ENCODE measurements around the gene NOB1. TPM values are rescaled to one million over a fixed set of nuclear protein-coding genes. Genes with fewer than 3 reads are reported as not detected.

Gene NOB1
- total RNA-seq, 1 experiment from 2014 or later = 101 TPM

DNA sequence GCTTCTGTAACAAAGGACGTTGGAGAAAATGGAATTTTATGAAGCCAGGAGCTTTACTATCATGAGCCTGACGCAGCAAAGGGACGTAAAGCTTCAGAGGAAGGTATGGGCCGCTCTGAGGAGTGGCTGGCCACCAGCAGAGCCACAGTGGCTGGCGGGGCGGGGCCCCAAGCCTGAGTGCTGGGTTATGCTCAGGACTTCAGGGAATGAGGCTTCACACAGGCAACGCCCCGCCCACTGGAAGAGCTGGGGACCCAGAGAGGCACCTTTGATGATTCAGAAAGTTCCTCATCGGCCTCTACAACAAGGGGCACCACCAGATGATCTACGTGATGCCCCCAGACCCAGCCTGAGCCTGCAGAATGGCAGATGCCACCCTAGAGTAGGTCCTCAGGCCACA is 8.8 kb downstream of the NOB1 start:
- no peaks in the 10 kb centered on the region for H3K9me3 Mint-ChIP-seq
- no peak for DNase-seq
- H3K4me1 Mint-ChIP-seq = no peaks in the 10 kb centered on the region
- Histone ChIP-seq H2AFZ (ENCODE audit: low read length) (no peak overlapping the region), H4K20me1 (ENCODE audit: control insufficient read depth, insufficient read depth, insufficient read length) (no peaks in the 10 kb centered on the region), H3K4me2 (ENCODE audit: insufficient read depth, insufficient read length, low read length) (no peak overlapping the region), H3T11ph (ENCODE audit: low read length) (no peak overlapping the region), H2BK5ac (ENCODE audit: insufficient read length, low read length) (no peak overlapping the region), H3K79me2 (ENCODE audit: insufficient read depth, low read length) (no peaks in the 10 kb centered on the region), H3K23ac (ENCODE audit: insufficient read length, low read depth, low read length) (no peak overlapping the region), H2BK120ac (ENCODE audit: low read depth, low read length, poor library complexity, severe bottlenecking) (no peak overlapping the region), H3K27ac (ENCODE audit: insufficient read length, low read depth, low read length) (no peak overlapping the region), H2AK5ac (ENCODE audit: insufficient read length, low read length) (no peak overlapping the region), H2BK12ac (ENCODE audit: insufficient read length, low read depth, low read length) (no peak overlapping the region), H4K8ac (replicated peaks; ENCODE audit: insufficient read length, low read depth, low read length) (no peak overlapping the region), H4K5ac (ENCODE audit: insufficient read length, low read depth, low read length) (no peak overlapping the region), H3K23me2 (ENCODE audit: insufficient read length, low read depth, low read length, poor library complexity, severe bottlenecking) (no peaks in the 10 kb centered on the region), H2BK20ac (ENCODE audit: low read depth, low read length, poor library complexity, severe bottlenecking) (no peak overlapping the region), H3K4me1 (ENCODE audit: insufficient read depth, low read length) (no peaks in the 10 kb centered on the region), H4K91ac (ENCODE audit: insufficient read length, low read depth, low read length) (no peak overlapping the region), H3K79me1 (ENCODE audit: insufficient read depth, low read depth, low read length, poor library complexity, severe bottlenecking) (no peaks in the 10 kb centered on the region), H3K9ac (ENCODE audit: extremely low read depth, insufficient read length, low read length) (no peak overlapping the region), H2BK15ac (ENCODE audit: low read depth, low read length) (no peak overlapping the region), H3K27me3 (ENCODE audit: insufficient read depth, low read length) (no peaks in the 10 kb centered on the region), H3K4ac (ENCODE audit: low read depth, low read length) (no peak overlapping the region), H3K9me3 (ENCODE audit: control insufficient read depth, low read depth, low read length) (no peaks in the 10 kb centered on the region), H3K18ac (ENCODE audit: insufficient read length, low read depth, low read length) (no peak overlapping the region), H3K56ac (ENCODE audit: insufficient read length, low read depth, low read length) (no peak overlapping the region), H3K14ac (ENCODE audit: insufficient read depth, low read length) (no peak overlapping the region)
- no CpG with 5 or more reads among the region's 10 CpGs for WGBS (ENCODE audit: extremely low coverage, insufficient read length, low lambda C conversion rate)
- H3K4me3 Mint-ChIP-seq = no peak overlapping the region
- peaks cover 72 to 95% (median 91%) of the 10 kb centered on the region in 3 experiments; a peak in 6 of 7 replicates for H3K36me3 Mint-ChIP-seq (ENCODE audit: insufficient read depth in 1 of 3, low read depth in 3 of 3)
- peaks cover 1% of the 10 kb centered on the region; the same call in 1 of the 2 replicates for H3K27me3 Mint-ChIP-seq (ENCODE audit: low read depth)
- H3K27ac Mint-ChIP-seq = no peak overlapping the region
- TF ChIP-seq CTCF (conservative IDR thresholded peaks at IDR 0.05) = no peak

All from H9 (cell line).